OCI-LY1 (cell line): ENCODE results near the gene CFAP46.

Source experiments
- H2AFZ ChIP-seq: fragments of 200-600 bp; sonication (generic), shearing (Covaris generic); 2 replicates; pipeline ENCODE4 v1.6.0; 2014; ENCODE audit warnings: antibody characterized with exemption, mild to moderate bottlenecking, low read length
- H3F3A ChIP-seq: fragments of 200-600 bp; sonication (generic), shearing (Covaris generic); 2 replicates; pipeline ENCODE4 v1.6.0; 2014; ENCODE audit warnings: mild to moderate bottlenecking, antibody characterized with exemption, low read length, moderate library complexity; ENCODE audit not compliant: insufficient read depth
- H3K27ac ChIP-seq: fragments of 200-600 bp; sonication (generic); 2 replicates; pipeline ENCODE4 v1.5.1; 2014; ENCODE audit warnings: low read length, mixed run types, mild to moderate bottlenecking, low read depth; ENCODE audit not compliant: poor library complexity, severe bottlenecking
- H3K27me3 ChIP-seq: fragments of 200-600 bp; sonication (generic); 2 replicates; pipeline ENCODE4 v1.6.0; 2014; ENCODE audit warnings: antibody characterized with exemption, mild to moderate bottlenecking, low read length, moderate library complexity; ENCODE audit not compliant: insufficient read depth
- H3K36me3 ChIP-seq: fragments of 200-600 bp; sonication (generic); 2 replicates; pipeline ENCODE4 v1.6.1; 2014; ENCODE audit warnings: mild to moderate bottlenecking, antibody characterized with exemption, low read length, moderate library complexity, mixed read lengths; ENCODE audit not compliant: insufficient read depth
- H3K4me1 ChIP-seq: fragments of 200-600 bp; sonication (generic); 2 replicates; pipeline ENCODE4 v1.5.1; 2014; ENCODE audit warnings: mild to moderate bottlenecking, low read length, moderate library complexity; ENCODE audit not compliant: insufficient read depth, severe bottlenecking
- H3K4me2 ChIP-seq: fragments of 200-600 bp; sonication (generic), shearing (Covaris generic); 2 replicates; pipeline ENCODE4 v1.6.1; 2014; ENCODE audit warnings: low read length
- H3K4me3 ChIP-seq: fragments of 200-600 bp; sonication (generic); 2 replicates; pipeline ENCODE4 v1.5.1; 2014; ENCODE audit warnings: low read length, low read depth, mild to moderate bottlenecking, mixed read lengths; ENCODE audit not compliant: poor library complexity, severe bottlenecking
- H3K79me2 ChIP-seq: fragments of 200-600 bp; shearing (Covaris generic); 2 replicates; pipeline ENCODE4 v1.6.1; 2016; ENCODE audit warnings: mixed run types, low read length, mixed read lengths; ENCODE audit not compliant: insufficient read depth
- H3K9ac ChIP-seq: fragments of 200-600 bp; sonication (generic), shearing (Covaris generic); 2 replicates; pipeline ENCODE4 v1.6.1; 2014; ENCODE audit warnings: mild to moderate bottlenecking, low read length, mixed read lengths
- H3K9me2 ChIP-seq: fragments of 200-600 bp; sonication (generic), shearing (Covaris generic); 2 replicates; pipeline ENCODE4 v1.6.1; 2014; ENCODE audit warnings: low read depth, mild to moderate bottlenecking, low read length, mixed read lengths
- H3K9me3 ChIP-seq: fragments of 200-600 bp; shearing (Covaris generic); 2 replicates; pipeline ENCODE4 v1.6.1; 2014; ENCODE audit warnings: low read length, mixed read lengths
- H4K20me1 ChIP-seq: fragments of 200-600 bp; sonication (generic), shearing (Covaris generic); 2 replicates; pipeline ENCODE4 v1.6.0; 2016; ENCODE audit warnings: mild to moderate bottlenecking, low read length; ENCODE audit not compliant: insufficient read depth
- EZH2 ChIP-seq: fragments of 200-600 bp; sonication (generic), shearing (Covaris generic); IDR thresholded peaks from 2 replicates; pipeline ENCODE4 v1.8.0; 2017; ENCODE audit warnings: borderline replicate concordance, mixed run types, mild to moderate bottlenecking, antibody characterized with exemption, low read length, moderate library complexity, mixed read lengths
- TF ChIP-seq, protein P1 (sequence below): fragments of 200-600 bp; sonication (generic), shearing (Covaris generic); IDR thresholded peaks from 2 replicates; pipeline ENCODE4 v1.5.1; 2017; ENCODE audit warnings: mild to moderate bottlenecking, antibody characterized with exemption, low read length, moderate library complexity, mixed read lengths

The CFAP46 gene

DNA sequence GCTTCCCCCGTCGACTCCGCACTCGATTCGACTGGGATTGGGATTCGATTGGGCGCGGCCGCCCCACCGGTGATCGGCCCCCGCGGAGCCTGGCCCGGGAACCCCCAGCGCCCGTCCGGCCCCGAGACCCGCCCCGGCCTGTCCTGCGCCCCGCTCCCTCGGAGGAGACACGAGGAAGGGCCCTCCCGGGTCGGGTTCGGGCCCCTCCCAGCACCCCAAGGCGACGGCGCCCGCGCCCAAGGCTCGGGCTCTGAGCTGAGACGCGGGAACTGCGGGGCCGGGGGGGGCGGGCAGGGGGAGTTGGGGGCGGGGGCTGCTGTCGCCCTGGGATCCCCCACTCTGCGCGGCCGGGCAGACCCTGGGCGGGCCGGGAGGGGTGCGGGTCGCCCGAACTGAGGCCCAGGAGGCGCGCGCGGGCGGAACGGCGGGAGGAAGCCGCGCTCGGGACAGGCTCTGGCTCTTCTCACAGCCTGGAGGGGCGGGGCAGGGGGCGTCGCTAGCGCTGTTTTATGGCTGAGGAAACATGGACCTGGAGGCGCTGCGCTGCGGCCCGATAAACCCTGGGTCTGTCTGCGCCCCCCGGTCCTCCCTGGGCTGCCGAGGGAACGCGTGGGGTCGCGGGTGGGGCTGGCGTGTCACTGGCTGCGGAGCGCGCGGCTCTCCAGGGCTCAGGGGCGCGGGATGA lies 154.7 kb downstream of the CFAP46 start:
- no peaks in the 10 kb centered on the region for H3K36me3 ChIP-seq
- H3K79me2 ChIP-seq, result no peaks in the 10 kb centered on the region
- no peaks in the 10 kb centered on the region for H4K20me1 ChIP-seq
- H3K9me2 ChIP-seq, result no peaks in the 10 kb centered on the region
- H3K27ac ChIP-seq, result no peak overlapping the region
- TF ChIP-seq EZH2, result no peak
- TF ChIP-seq, protein P1, sequence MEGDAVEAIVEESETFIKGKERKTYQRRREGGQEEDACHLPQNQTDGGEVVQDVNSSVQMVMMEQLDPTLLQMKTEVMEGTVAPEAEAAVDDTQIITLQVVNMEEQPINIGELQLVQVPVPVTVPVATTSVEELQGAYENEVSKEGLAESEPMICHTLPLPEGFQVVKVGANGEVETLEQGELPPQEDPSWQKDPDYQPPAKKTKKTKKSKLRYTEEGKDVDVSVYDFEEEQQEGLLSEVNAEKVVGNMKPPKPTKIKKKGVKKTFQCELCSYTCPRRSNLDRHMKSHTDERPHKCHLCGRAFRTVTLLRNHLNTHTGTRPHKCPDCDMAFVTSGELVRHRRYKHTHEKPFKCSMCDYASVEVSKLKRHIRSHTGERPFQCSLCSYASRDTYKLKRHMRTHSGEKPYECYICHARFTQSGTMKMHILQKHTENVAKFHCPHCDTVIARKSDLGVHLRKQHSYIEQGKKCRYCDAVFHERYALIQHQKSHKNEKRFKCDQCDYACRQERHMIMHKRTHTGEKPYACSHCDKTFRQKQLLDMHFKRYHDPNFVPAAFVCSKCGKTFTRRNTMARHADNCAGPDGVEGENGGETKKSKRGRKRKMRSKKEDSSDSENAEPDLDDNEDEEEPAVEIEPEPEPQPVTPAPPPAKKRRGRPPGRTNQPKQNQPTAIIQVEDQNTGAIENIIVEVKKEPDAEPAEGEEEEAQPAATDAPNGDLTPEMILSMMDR, result no peak
- H3K4me2 ChIP-seq, result no peak overlapping the region
- H2AFZ ChIP-seq, result no peak overlapping the region
- H3K9me3 ChIP-seq, result no peaks in the 10 kb centered on the region
- H3F3A ChIP-seq, result no peaks in the 10 kb centered on the region
- H3K4me3 ChIP-seq, result no peak overlapping the region
- H3K4me1 ChIP-seq, result no peaks in the 10 kb centered on the region
- H3K27me3 ChIP-seq, result no peaks in the 10 kb centered on the region
- no peak overlapping the region for H3K9ac ChIP-seq

DNA sequence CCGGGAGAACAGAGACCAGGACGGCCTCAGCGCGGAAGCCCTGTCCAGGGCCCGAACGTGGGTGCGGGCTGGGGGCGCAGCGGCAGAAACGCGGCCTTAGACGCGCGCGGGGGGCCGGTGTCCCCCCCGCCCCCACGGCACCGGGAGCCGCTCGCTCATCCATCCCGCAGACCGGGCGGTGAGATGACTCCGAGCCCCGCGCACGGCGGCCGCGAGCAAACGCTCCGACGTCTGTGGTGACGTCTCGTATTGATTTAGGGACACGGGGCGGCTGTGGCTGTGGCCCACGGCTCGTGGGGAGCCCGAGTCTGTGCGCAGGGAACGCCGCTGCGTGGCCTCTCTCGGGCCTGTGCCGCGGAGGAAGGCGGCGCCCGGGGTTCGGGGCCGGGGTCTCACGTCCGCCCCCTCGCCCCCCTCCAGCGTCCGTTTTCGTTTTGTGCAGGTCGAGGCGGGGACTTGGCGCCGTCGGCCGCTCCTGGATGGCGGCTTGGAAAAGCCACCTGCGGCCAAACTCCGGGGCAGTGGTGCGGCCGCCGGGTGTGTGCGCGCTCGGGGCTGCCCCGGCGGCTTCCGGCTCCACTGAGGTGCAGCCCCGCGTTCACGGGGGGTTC lies 155.4 kb downstream of the CFAP46 start:
- Histone ChIP-seq H3K27ac (no peak overlapping the region), H3K9me2 (no peaks in the 10 kb centered on the region), H2AFZ (no peak overlapping the region), H3K9ac (no peak overlapping the region), H3K9me3 (no peaks in the 10 kb centered on the region), H3K79me2 (no peaks in the 10 kb centered on the region), H3K4me1 (no peaks in the 10 kb centered on the region), H3K4me2 (no peak overlapping the region), H3K27me3 (no peaks in the 10 kb centered on the region), H3K4me3 (no peak overlapping the region), H4K20me1 (no peaks in the 10 kb centered on the region), H3F3A (no peaks in the 10 kb centered on the region), H3K36me3 (no peaks in the 10 kb centered on the region)
- no peak for TF ChIP-seq EZH2

GRCh38 chr10:132786476-132786883 lies 155.9 kb downstream of the CFAP46 start:
- Histone ChIP-seq H3K9me2 (no peaks in the 10 kb centered on the region), H3K4me3 (no peak overlapping the region), H3K4me1 (no peaks in the 10 kb centered on the region), H2AFZ (no peak overlapping the region), H3K9me3 (no peaks in the 10 kb centered on the region), H3K27me3 (no peaks in the 10 kb centered on the region), H3K9ac (no peak overlapping the region), H4K20me1 (no peaks in the 10 kb centered on the region), H3K27ac (no peak overlapping the region), H3K79me2 (no peaks in the 10 kb centered on the region), H3F3A (no peaks in the 10 kb centered on the region), H3K36me3 (no peaks in the 10 kb centered on the region), H3K4me2 (no peak overlapping the region)
- no peak for TF ChIP-seq EZH2
- TF ChIP-seq, protein P1, result no peak
